Stimulated activated CD4-positive, alpha-beta T cell treated with anti-CD3 and anti-CD28 coated beads, TNF-alpha, amount 100 ng/mL, for 24 hours (primary cell): ENCODE measurements around the gene TBC1D8.
A peak's percentile ranks its signal among the peaks of the same experiment; 100 is the strongest.

Source experiments
- DNase-seq, 3 experiments: peaks; one replicate each; pipeline ENCODE4 v3.0.0-alpha.2; 2020; ENCODE audit warnings: low read depth in 3 of 3

TBC1D8 gene

GRCh38 chr2:101026923-101027469 lies 124.2 kb downstream of the TBC1D8 start:
- no peak for DNase-seq

GRCh38 chr2:101026253-101026701 lies 124.9 kb downstream of the TBC1D8 start:
- DNase-seq: no peak

DNA sequence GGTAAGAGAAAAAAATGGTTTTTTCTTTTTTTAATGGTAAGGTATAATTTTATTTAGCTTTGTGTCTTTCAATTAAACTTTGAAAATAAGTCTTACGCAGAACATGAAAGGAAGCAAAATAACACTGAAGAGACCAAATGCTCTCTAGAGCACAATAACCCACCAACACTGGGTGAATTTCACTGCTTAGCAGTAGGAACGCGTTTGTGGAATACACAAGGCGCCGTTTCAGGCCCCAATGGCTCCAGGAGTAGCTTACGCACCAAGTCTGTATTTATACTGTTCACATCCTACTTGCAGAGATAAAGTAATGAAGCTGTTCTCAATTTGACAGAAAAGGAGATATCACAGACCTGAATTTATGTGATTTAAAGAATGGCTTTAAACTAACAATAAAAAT lies 125.6 kb downstream of the TBC1D8 start:
- DNase-seq: no peak

GRCh38 chr2:101023327-101024107 lies 127.7 kb downstream of the TBC1D8 start:
- no peak for DNase-seq

DNA sequence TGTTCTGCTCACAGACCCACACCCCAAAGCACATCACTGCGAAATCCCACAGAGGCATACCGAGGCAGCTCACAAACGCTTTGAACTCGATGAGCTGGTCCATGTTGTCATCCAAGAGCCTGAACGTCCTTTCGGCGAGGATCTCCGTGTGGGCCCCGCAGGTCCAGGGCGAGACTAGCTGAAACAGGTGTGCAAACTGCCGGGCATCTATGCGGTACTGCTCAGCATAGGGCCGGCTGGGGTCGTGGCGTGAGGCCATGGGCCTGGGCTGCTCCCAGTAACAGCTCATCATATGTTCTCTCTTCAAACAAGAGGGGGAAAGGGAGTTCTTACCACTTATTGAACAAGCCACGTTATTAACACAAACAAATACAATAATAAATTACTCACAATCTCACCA lies 129.0 kb downstream of the TBC1D8 start:
- DNase-seq: no peak

GRCh38 chr2:101018934-101019333 lies 132.2 kb downstream of the TBC1D8 start:
- no peak for DNase-seq

DNA sequence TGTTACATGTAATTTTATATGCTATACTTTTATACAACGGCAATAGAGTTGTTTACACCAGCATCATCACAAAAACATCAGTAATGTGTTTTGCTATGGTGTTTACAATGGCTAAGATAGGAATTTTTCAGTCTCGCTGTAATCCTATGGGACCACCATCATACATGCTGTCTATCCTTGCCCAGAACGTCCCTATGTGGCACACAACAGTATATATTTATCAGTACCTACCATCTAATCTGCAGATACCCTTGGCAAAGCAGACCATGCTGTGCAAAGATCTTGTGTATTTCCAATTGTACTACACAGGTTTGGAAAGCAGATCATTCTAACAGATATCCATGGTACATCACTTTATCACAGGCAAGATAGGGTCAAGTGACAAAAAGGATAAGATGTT lies 133.8 kb downstream of the TBC1D8 start:
- DNase-seq: no peak

- no peak for DNase-seq
These were observed 136.8 kb downstream of the TBC1D8 start for GRCh38 chr2:101014264-101014857.

- DNase-seq: peak in 1 of 3 experiments; percentile 21
These were observed 138.4 kb downstream of the TBC1D8 start for GRCh38 chr2:101012706-101013181.

- no peak for DNase-seq
These were observed 139.0 kb downstream of the TBC1D8 start for GRCh38 chr2:101012054-101012705.

- no peak for DNase-seq
These were observed 140.0 kb downstream of the TBC1D8 start for GRCh38 chr2:101011152-101011551.

GRCh38 chr2:101007415-101008345 lies 143.5 kb downstream of the TBC1D8 start:
- DNase-seq: no peak

DNA sequence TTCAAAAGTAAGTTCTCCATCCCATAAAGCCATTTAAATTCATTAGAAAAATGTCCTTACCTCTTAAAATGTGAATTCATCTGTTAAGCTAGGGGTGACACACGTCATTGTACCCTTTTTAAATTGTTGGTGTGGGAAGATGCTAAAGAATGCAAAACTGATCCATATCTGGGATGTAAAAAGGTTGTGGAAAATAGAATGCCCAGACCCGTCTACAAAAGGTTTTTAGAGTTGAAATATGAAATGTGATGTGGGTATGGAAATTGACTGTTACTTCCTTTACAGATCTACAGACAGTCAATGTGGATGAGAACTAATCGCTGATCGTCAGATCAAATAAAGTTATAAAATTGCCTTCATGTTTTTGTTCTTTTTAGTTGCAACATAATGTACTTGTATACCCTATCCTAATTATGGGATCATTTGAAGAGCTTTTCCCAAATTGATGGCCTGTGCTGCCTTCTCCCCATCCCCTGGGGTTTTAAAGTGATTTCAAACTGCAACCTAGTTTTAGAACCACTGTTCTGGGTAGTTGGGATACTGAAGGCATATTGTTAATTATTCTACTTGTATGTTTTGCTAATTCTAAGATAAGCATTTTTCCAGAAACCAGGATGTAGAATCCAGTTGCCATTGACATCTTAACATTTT lies 145.0 kb downstream of the TBC1D8 start:
- DNase-seq: no peak

DNA sequence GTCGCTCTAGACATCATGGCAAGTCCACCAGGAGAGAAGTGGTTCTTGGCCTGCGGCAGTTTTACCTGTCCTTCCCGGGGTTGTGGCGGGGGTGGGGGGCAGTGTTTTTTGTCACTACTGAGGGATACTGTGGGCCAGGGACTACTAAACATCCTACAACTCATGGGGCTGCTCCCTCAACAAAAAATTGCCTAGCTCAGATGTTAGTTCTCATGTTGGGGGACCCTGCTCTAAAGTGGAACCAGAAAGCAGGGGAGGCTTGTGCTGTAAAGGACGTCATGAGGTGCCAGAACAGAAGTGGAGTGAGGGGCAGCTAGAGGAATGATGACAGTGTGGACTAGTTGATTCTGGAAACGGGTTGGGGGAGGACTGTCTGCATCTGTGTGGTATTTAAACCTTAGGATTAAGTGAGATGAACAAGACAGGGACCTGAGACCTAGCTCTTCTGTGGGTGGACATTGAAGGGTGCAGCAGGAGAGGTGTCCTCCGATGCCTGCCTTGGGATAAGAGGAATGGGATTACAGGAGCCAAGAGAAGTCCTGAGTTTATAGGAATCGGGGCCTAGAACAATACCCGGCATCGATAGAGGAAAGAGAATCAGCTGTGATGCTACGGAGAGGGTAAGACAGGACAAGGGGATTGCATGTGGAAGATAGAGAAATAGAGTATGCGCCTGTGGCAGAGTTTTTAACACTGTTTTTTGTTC lies 146.4 kb downstream of the TBC1D8 start:
- no peak for DNase-seq

DNA sequence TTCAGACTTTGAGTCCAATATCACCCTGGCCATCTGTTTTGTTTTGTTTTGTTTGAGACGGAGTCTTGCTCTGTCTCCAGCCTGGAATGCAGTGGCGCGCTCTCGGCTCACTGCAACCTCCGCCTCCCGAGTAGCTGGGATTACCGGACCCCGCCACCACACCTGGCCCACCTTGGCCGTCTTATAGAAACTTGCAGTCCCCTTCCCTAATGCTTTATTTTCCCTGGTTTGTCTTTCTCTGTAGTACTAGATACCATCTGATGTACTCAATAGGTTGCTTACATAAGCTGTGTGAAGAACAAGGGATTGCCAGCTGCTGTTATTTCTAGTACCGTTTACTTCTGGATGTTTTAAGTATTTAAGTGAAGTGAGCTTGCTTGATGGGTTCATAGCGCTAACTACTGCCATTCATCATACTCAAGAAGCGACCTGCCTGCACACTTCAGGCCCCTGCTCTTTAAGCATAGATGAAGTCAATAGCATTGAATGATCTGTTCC lies 147.9 kb downstream of the TBC1D8 start:
- no peak for DNase-seq

GRCh38 chr2:101002562-101003277 lies 148.5 kb downstream of the TBC1D8 start:
- DNase-seq: peak in 1 of 3 experiments; percentile 13

- DNase-seq: peak; percentile 91 to 95 (median 93)
These were observed 149.3 kb downstream of the TBC1D8 start, which contains the start of gene RPL31 for GRCh38 chr2:101001691-101002561. TSS of gene RPL31 (plus strand) at chr2:101002289. CDS start at chr2:101002702, 413 bp downstream.

- DNase-seq: no peak
These were observed 151.2 kb downstream of the TBC1D8 start for GRCh38 chr2:100999995-101000394.
